Thyroid gland (tissue), 4 donors: Measurements from ENCODE around the gene GOLM1.

Experiments used
- POLR2A ChIP-seq, 2 donors: fragments of 450-650 bp; IDR thresholded peaks; one replicate each; pipeline ENCODE4 v1.6.1; 2017; ENCODE audit warnings: antibody characterized with exemption in 2 of 2, mild to moderate bottlenecking in 2 of 2, moderate library complexity in 1 of 2
- TF ChIP-seq, protein P1 (sequence below), 6 experiments: fragments of 200-600 bp in 3 of 6; fragments of 450-650 bp in 3 of 6; sonication (generic) in 3 of 6; IDR thresholded peaks; one replicate each; pipeline ENCODE4 v1.5.1; 2016 to 2019; ENCODE audit warnings: antibody characterized with exemption in 6 of 6, mild to moderate bottlenecking in 2 of 6, inconsistent platforms in 1 of 6, moderate library complexity in 1 of 6

DNA sequence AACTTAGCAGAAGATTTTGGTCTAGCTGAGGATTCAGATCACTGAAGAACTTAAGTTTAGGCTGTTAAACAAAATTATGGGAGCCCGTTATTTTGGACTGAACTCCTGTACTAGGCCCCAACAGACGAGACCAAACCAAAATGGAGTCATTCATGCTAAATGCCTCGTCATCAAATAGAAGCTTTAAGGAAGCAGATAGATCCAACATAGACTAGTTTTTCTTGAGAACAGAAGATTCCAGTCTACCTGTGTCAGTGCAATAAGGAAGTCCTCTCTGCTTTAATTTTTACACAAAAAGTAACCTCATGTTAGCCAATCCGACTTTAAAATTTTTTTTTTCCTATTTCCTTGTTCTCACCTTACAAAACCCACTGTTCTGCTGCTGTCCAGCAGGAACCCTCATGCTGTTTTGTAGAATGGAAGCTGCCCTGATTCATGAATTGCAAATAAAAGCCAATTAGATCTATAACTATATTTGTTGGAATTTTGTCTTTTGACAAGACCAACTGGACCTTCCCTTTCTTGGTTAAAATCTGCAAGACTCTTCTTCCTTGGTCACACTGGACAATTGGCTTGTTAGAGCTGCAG lies 29.0 kb upstream of the GOLM1 start:
- no peak for TF ChIP-seq POLR2A (IDR thresholded peaks at IDR 0.05)
- TF ChIP-seq, protein P1, sequence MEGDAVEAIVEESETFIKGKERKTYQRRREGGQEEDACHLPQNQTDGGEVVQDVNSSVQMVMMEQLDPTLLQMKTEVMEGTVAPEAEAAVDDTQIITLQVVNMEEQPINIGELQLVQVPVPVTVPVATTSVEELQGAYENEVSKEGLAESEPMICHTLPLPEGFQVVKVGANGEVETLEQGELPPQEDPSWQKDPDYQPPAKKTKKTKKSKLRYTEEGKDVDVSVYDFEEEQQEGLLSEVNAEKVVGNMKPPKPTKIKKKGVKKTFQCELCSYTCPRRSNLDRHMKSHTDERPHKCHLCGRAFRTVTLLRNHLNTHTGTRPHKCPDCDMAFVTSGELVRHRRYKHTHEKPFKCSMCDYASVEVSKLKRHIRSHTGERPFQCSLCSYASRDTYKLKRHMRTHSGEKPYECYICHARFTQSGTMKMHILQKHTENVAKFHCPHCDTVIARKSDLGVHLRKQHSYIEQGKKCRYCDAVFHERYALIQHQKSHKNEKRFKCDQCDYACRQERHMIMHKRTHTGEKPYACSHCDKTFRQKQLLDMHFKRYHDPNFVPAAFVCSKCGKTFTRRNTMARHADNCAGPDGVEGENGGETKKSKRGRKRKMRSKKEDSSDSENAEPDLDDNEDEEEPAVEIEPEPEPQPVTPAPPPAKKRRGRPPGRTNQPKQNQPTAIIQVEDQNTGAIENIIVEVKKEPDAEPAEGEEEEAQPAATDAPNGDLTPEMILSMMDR (IDR thresholded peaks at IDR 0.05): no peak
